Prostate gland (tissue), 2 donors: ENCODE data around the gene PRPF38B.

Experiments used
- CTCF ChIP-seq, 4 experiments: fragments of 200-600 bp in 2 of 4; fragments of 450-650 bp in 2 of 4; sonication (generic) in 2 of 4; IDR thresholded peaks; 1 replicate in 3 of 4; 2 replicates in 1 of 4; pipeline ENCODE4 v1.5.1; 2016 to 2019; ENCODE audit warnings: antibody characterized with exemption in 4 of 4, mild to moderate bottlenecking in 2 of 4, moderate library complexity in 2 of 4
- POLR2A ChIP-seq: fragments of 450-650 bp; IDR thresholded peaks from one replicate; pipeline ENCODE4 v1.6.1; 2016; ENCODE audit warnings: antibody characterized with exemption, mild to moderate bottlenecking
- POLR2AphosphoS5 ChIP-seq: sonication (generic); formaldehyde crosslinking; IDR thresholded peaks from one replicate; pipeline ENCODE4 v1.6.1; 2017; ENCODE audit warnings: antibody characterized with exemption

GRCh38 chr1:108669679-108670078 lies 22.4 kb upstream of the PRPF38B start:
- TF ChIP-seq POLR2AphosphoS5 (no peak), POLR2A (no peak), CTCF (IDR thresholded peaks at IDR 0.05) (no peak)
